Upper lobe of left lung (tissue), 6 donors: Measurements from ENCODE around the gene PTPRN2. TPM values are rescaled to one million over a fixed set of nuclear protein-coding genes. Genes with fewer than 3 reads are reported as not detected.

Source experiments
- ATAC-seq, 2 donors: fragments of 200-7000 bp; cut with Tn5 transposase; one replicate each; pipeline ENCODE4 v1.9.1; 2022; ENCODE audit warnings: mild to moderate bottlenecking in 2 of 2, moderate library complexity in 2 of 2; ENCODE audit not compliant: low FRiP score in 2 of 2
- DNase-seq, 2 donors: peaks; one replicate each; pipeline ENCODE4 v3.0.0-alpha.2; 2019 to 2020
- H3K27ac ChIP-seq, 4 donors: fragments of 200-600 bp; sonication (generic); one replicate each; pipeline ENCODE4 v1.5.1; 2016 to 2019
- H3K27me3 ChIP-seq, 4 donors: fragments of 200-600 bp; sonication (generic); one replicate each; pipeline ENCODE4 v1.5.1; 2017 to 2019
- H3K36me3 ChIP-seq, 4 donors: fragments of 200-600 bp; sonication (generic); one replicate each; pipeline ENCODE4 v1.5.1; 2016 to 2019
- H3K4me1 ChIP-seq, 4 donors: fragments of 200-600 bp; sonication (generic); one replicate each; pipeline ENCODE4 v1.5.1; 2018 to 2019
- H3K4me3 ChIP-seq, 4 donors: fragments of 200-600 bp; sonication (generic); one replicate each; pipeline ENCODE4 v1.5.1; 2017 to 2019; ENCODE audit warnings: mild to moderate bottlenecking in 2 of 4, moderate library complexity in 1 of 4
- H3K9me3 ChIP-seq, 4 donors: fragments of 200-600 bp; sonication (generic); one replicate each; pipeline ENCODE4 v1.5.1; 2018 to 2019
- CTCF ChIP-seq, 6 experiments: fragments of 450-650 bp in 4 of 6; fragments of 200-600 bp in 2 of 6; sonication (generic) in 2 of 6; IDR thresholded peaks; one replicate each; pipeline ENCODE4 v1.5.1; 2016 to 2019; ENCODE audit warnings: antibody characterized with exemption in 6 of 6
- EP300 ChIP-seq, 4 donors: sonication (generic); formaldehyde crosslinking; IDR thresholded peaks; one replicate each; pipeline ENCODE4 v1.5.1; 2017; ENCODE audit warnings: antibody characterized with exemption in 4 of 4, control low read depth in 2 of 4
- POLR2A ChIP-seq, 4 donors: fragments of 450-650 bp; IDR thresholded peaks; one replicate each; pipeline ENCODE4 v1.5.1; 2016 to 2017; ENCODE audit warnings: antibody characterized with exemption in 4 of 4, mild to moderate bottlenecking in 2 of 4
- POLR2AphosphoS5 ChIP-seq, 2 donors: sonication (generic); formaldehyde crosslinking; IDR thresholded peaks; one replicate each; pipeline ENCODE4 v1.5.1; 2017; ENCODE audit warnings: antibody characterized with exemption in 2 of 2
- WGBS, 2 donors: methylation state at CpG; one replicate each; pipeline ENCODE4 v1.1.5; 2017 to 2018; 5-methylcytosine and 5-hydroxymethylcytosine counted together
- total RNA-seq, 6 donors: library from RNA; depleted of rRNA in 4 of 6; stranded (reverse); fragments of >200 nt in 4 of 6; gene quantifications; one replicate each; pipeline versions ENCODE4 v1.1.0 to v1.2.1, GENCODE V29; 2016 to 2021
- donor health status: DM: no; HTN: no; CAD: no; lungs with moderate emphysema.
- donor health status: DM: no; HTN: yes; CAD: no; lungs with severe emphysema.

PTPRN2 gene
- total RNA-seq, 6 donors from 2014 or later, result 3.3 to 7.9 (median 5.2) TPM

GRCh38 chr7:157561523-157561785 lies 1026.2 kb downstream of the PTPRN2 start:
- H3K36me3 ChIP-seq, result no peaks in the 10 kb centered on the region
- H3K27me3 ChIP-seq, result no peaks in the 10 kb centered on the region
- 90 to 96% methylated on average over 2 to 3 of the region's 3 CpGs for WGBS, 2 donors
- H3K27ac ChIP-seq, result peak overlapping the region in 1 of 4 donors; percentile 19
- no peak for DNase-seq
- no peak overlapping the region for H3K4me3 ChIP-seq
- no peak for ATAC-seq
- H3K4me1 ChIP-seq, result no peaks in the 10 kb centered on the region
- H3K9me3 ChIP-seq, result no peaks in the 10 kb centered on the region
- TF ChIP-seq POLR2AphosphoS5 (IDR thresholded peaks at IDR 0.05) (no peak), POLR2A (IDR thresholded peaks at IDR 0.05) (no peak), EP300 (IDR thresholded peaks at IDR 0.05) (no peak), CTCF (IDR thresholded peaks at IDR 0.05) (no peak)

GRCh38 chr7:157560710-157561522 lies 1026.7 kb downstream of the PTPRN2 start:
- Histone ChIP-seq H3K9me3 (no peaks in the 10 kb centered on the region), H3K36me3 (no peaks in the 10 kb centered on the region), H3K4me1 (no peaks in the 10 kb centered on the region), H3K4me3 (no peak overlapping the region), H3K27ac (peak overlapping the region in 1 of 4 donors; percentile 19), H3K27me3 (no peaks in the 10 kb centered on the region)
- ATAC-seq (peak in 1 of 2 donors; percentile 26), DNase-seq (no peak)
- TF ChIP-seq POLR2A (IDR thresholded peaks at IDR 0.05), result no peak
- no peak for TF ChIP-seq POLR2AphosphoS5 (IDR thresholded peaks at IDR 0.05)
- no peak for TF ChIP-seq CTCF (IDR thresholded peaks at IDR 0.05)
- TF ChIP-seq EP300 (IDR thresholded peaks at IDR 0.05), result no peak
- WGBS, 2 donors, result 89 to 93% methylated on average over 29 of the region's 29 CpGs

- H3K4me3 ChIP-seq, result no peak overlapping the region
- ATAC-seq, result no peak
- H3K9me3 ChIP-seq, result no peaks in the 10 kb centered on the region
- 82 to 88% methylated on average over 13 to 20 of the region's 20 CpGs for WGBS, 2 donors
- H3K4me1 ChIP-seq, result peaks cover 0 to 3% (median 0%) of the 10 kb centered on the region in 4 donors
- DNase-seq, result no peak
- TF ChIP-seq POLR2AphosphoS5 (IDR thresholded peaks at IDR 0.05), result no peak
- no peak for TF ChIP-seq CTCF (IDR thresholded peaks at IDR 0.05)
- TF ChIP-seq EP300 (IDR thresholded peaks at IDR 0.05), result no peak
- TF ChIP-seq POLR2A (IDR thresholded peaks at IDR 0.05), result no peak
- no peaks in the 10 kb centered on the region for H3K36me3 ChIP-seq
- peak overlapping the region in 1 of 4 donors; percentile 19 for H3K27ac ChIP-seq
- no peaks in the 10 kb centered on the region for H3K27me3 ChIP-seq
Measured at GRCh38 chr7:157560258-157560654, 1027.4 kb downstream of the PTPRN2 start.

DNA sequence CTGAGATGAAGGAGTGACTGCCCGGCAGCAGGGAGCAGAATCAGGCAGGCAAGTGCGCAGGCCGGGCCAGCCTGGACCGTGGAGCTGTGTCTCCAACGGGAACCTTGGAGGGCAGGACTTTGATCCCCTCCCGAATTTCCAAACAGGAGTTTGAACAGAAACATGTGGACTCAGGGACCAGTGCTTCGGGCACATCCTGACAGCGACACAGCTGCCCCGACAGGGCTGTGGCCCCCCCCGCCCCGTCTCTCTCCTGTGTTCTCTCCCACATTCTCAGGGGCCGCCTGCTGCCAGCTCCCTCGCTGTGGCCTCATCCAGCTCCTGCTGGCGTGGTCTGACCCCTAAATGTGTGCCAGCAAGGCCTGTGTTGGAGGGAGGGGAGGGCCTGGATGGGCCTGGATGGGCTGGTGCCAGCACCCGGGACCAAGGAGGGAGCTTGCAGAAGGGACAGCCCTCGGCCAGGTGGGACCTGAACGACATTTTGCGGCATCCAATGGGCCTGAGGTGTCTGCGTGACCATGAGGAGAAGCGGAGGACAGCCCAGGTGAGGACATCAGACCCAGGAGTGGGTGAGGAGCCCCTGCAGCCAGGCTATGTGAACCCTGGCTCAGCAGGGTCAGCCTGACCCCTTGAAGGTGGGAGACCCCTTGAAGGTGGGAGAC lies 1027.9 kb downstream of the PTPRN2 start:
- H3K4me3 ChIP-seq, result no peak overlapping the region
- no peaks in the 10 kb centered on the region for H3K27me3 ChIP-seq
- TF ChIP-seq CTCF (IDR thresholded peaks at IDR 0.05), result no peak
- no peak for TF ChIP-seq EP300 (IDR thresholded peaks at IDR 0.05)
- no peak for TF ChIP-seq POLR2AphosphoS5 (IDR thresholded peaks at IDR 0.05)
- TF ChIP-seq POLR2A (IDR thresholded peaks at IDR 0.05), result no peak
- 90 to 91% methylated on average over 15 to 20 of the region's 20 CpGs for WGBS, 2 donors
- ATAC-seq, result no peak
- H3K27ac ChIP-seq, result peak overlapping the region in 1 of 4 donors; percentile 34
- H3K9me3 ChIP-seq, result no peaks in the 10 kb centered on the region
- no peak for DNase-seq
- peaks cover 0 to 3% (median 1%) of the 10 kb centered on the region in 4 donors for H3K4me1 ChIP-seq
- H3K36me3 ChIP-seq, result no peaks in the 10 kb centered on the region
